Esophagus squamous epithelium (tissue), 4 donors: ENCODE measurements around the gene DYNC1I1.

Experiments
- POLR2A ChIP-seq, 4 donors: fragments of 450-650 bp; IDR thresholded peaks; one replicate each; pipeline ENCODE4 v1.6.1; 2017; ENCODE audit warnings: antibody characterized with exemption in 4 of 4, mild to moderate bottlenecking in 4 of 4, moderate library complexity in 3 of 4
- TF ChIP-seq, protein P1 (sequence below), 6 experiments: fragments of 450-650 bp in 4 of 6; fragments of 200-600 bp in 2 of 6; sonication (generic) in 2 of 6; IDR thresholded peaks; one replicate each; pipeline ENCODE4 v1.5.1; 2016 to 2019; ENCODE audit warnings: antibody characterized with exemption in 6 of 6, mild to moderate bottlenecking in 4 of 6, moderate library complexity in 4 of 6

DNA sequence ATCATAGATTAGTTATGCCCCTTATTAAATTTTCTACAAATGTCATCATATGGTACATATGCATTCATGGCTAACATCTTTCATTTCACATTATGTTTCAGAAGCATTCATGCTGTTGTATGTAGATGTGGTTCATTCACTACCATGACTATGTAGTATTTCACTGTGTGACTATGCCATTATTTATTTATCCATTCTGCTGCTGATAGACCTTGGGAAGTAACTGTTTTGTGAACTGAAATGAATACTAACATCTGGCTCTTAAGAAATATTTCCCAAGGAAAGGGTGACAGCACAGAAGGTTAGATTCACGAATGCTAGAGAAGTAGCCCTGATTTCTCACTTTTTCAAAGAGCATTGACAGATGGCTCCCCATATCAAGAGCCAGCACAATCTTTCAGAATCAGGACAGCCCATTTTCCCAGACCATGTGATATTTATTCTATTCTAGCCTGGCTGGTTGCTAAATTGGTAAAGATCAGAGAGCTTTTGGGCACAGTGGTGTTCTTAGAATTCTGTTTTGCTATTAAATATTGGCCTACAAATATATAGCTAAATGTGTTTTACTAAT is 157.4 kb downstream of the DYNC1I1 start:
- TF ChIP-seq, protein P1, sequence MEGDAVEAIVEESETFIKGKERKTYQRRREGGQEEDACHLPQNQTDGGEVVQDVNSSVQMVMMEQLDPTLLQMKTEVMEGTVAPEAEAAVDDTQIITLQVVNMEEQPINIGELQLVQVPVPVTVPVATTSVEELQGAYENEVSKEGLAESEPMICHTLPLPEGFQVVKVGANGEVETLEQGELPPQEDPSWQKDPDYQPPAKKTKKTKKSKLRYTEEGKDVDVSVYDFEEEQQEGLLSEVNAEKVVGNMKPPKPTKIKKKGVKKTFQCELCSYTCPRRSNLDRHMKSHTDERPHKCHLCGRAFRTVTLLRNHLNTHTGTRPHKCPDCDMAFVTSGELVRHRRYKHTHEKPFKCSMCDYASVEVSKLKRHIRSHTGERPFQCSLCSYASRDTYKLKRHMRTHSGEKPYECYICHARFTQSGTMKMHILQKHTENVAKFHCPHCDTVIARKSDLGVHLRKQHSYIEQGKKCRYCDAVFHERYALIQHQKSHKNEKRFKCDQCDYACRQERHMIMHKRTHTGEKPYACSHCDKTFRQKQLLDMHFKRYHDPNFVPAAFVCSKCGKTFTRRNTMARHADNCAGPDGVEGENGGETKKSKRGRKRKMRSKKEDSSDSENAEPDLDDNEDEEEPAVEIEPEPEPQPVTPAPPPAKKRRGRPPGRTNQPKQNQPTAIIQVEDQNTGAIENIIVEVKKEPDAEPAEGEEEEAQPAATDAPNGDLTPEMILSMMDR (IDR thresholded peaks at IDR 0.05): no peak
- no peak for TF ChIP-seq POLR2A (IDR thresholded peaks at IDR 0.05)
